ENCODE data around the gene COX7A1.
"Not testable (repeated sequence)": the region's sequence is repeated elsewhere in the genome, so short reads cannot be mapped to it uniquely, and the experiment has no call there.

The COX7A1 gene

DNA sequence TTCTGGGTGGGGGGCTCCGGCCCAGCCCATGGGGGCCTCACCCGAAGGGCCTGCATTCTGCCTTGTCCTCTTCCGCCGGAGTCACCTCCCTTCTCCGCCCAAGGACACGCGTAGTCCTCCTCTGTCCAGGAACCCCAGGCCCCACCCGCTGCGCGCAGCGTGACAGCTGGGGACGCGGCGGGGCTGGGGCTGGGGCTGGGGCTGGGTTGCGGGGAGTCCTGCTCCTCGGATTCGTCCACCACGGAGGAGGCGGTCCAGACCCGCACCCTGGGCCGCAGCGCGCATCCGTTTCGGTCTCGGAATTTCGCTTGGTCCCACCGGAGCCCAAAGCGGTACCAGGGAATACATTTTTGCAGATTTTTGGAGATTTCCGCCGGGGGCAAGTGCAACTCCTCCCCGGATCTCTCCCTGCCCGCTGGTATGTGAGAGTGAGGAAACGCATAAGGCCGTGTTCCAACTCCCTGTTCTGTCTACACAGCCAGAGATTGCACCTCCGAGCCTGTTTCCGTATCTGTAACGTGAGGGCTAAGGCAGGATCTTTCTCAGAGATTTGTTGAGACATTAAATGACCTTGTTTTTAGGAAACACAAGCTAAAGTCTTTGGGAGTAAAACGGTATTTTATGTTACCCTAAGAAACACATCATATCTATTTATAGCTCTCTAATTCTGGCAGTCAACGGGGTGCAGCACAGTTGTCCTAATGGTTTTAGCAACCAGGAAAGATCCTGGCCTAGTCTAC, at the start of gene COX7A1:
Gene COX7A1 (minus strand): TSS at position 96 of the 740 bp plus-strand sequence. CDS start 40 bp downstream, at position 56.
- no peak for DNase-seq (ENCODE audit: low read depth in 2 of 2)

DNA sequence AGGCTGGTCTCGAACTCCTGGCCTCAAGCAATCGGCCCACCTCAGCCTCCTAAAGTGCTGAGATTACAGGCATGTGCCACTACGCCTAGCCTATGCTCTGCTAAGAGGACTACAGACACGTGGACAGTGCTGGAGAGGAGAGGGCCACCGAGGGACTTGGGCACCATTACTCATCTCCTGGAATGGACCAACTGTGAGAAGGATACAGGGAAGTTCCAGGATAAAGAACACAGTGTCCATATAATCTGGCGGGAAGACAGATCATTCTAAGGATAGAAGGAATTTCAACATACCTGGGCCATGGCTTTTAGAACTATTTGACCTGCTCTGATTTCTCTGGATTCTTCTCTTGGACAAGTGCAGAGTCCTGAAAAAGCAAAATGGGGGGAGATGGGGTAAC, 49.4 kb upstream of the COX7A1 start:
- no peak for DNase-seq (ENCODE audit: low read depth in 2 of 2)

DNA sequence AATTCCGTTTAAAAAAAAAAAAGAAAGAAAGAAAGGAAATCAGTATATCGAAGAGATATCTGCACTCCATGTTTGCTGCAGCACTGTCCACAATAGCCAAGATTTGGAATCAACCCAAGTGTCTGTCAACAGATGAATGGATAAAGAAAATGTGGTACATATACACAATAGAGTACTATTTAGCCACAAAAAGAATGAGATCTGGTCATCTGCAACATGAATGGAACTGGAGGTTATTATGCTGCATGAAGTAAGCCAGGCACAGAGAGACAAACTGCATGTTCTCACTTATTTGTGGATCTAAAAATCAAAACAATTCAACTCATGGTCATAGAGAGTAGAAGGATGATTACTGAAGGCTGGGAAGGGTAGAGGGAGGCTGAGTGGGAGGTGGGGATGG, 45.9 kb upstream of the COX7A1 start:
- no peak for DNase-seq (ENCODE audit: low read depth in 2 of 2)

DNA sequence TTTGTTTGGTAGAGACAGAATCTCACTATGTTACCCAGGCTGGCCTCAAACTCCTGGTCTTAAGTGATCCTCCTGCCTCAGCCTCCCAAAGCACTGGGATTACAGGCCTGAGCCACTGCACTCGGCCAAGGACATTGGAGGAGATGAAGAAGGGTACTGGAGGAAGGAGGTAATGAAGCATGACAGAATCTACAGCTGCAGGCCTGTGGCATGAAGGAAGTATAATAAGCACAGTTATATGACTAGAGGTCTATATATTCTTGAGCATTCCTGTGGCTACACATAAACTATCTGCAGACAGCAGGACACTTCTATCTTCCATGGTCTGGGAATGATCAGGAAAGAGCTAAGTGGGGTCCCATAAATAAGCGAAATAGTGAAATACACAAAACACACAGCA, 44.0 kb upstream of the COX7A1 start:
- DNase-seq (ENCODE audit: low read depth in 2 of 2) = no peak

DNA sequence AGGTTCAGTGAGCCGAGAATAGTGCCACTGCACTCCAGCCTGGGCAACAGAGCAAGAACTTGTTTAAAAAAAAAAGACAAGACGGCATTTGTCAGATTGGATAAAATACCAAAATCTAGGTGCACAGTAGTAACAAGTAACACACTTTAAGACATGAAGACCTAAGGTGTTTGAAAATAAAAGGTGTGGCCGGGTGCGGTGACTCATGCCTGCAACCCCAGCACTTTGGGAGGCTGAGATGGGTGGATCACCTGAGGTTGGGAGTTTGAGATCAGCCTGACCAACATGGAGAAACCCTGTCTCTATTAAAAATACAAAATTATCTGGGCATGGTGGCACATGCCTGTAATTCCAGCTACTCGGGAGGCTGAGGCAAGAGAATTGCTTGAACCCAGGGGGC, 34.5 kb upstream of the COX7A1 start:
- DNase-seq (ENCODE audit: low read depth in 2 of 2) = not testable (repeated sequence)

DNA sequence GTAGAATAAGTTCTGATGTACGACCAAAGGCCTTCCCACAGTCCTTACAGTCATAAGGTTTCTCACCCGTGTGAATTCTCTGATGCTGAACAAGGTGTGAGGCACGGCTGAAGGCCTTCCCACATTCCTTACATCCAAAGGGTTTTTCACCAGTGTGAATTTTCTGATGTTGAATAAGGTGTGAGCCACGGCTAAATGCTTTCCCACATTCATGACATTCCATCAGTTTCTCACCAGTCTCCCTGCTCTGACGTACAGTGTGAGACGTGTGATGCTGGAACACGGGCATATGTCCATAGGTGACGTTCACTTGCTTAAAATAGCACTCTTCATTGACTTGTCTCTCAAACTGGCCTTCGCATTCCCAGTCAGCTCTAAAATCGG, 31.0 kb upstream of the COX7A1 start:
- DNase-seq (ENCODE audit: low read depth in 2 of 2) = no peak

DNA sequence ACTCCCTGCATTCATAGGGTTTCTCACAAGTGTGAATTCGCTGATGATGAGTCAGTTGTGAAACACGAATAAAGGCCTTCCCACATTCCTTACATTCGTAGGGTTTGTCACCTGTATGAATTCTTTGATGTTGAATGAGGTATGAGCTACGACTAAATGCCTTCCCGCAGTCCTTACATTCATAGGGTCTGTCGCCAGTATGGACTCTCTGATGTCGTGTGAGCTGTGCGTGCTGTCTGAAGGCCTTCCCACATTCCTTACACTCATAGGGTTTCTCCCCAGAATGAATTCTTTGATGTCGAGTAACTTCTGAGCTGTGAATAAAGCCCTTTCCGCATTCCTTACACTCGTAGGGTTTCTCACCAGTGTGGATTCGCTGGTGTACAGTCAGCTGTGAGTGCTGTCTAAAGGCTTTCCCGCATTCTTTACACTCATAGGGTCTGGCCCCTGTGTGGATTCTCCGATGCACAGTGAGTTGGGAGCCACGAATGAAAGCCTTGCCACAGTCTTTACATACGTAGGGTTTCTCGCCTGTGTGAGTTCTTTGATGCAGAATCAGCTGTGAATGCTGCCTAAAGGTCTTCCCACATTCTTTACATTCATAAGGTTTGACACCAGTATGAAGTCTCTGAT, 30.5 kb upstream of the COX7A1 start:
- DNase-seq (ENCODE audit: low read depth in 2 of 2) = no peak

DNA sequence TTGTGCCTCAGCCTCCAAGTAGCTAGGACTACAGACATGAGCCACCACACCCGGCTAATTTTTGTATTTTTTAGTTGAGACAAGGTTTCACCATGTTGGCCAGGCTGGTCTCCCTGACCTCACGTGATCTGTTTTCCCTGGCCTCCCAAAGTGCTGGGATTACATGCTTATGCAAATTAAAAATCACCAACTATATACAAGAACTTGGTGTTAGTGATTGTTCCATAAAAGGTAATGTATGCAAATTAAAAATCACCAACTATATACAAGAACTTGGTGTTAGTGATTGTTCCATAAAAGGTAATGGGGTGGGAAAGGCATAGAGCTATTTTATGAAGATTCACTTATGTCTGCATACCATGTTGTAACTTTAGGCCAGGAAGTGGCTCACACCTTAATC, 26.8 kb upstream of the COX7A1 start:
- not testable (repeated sequence) for DNase-seq (ENCODE audit: low read depth in 2 of 2)

DNA sequence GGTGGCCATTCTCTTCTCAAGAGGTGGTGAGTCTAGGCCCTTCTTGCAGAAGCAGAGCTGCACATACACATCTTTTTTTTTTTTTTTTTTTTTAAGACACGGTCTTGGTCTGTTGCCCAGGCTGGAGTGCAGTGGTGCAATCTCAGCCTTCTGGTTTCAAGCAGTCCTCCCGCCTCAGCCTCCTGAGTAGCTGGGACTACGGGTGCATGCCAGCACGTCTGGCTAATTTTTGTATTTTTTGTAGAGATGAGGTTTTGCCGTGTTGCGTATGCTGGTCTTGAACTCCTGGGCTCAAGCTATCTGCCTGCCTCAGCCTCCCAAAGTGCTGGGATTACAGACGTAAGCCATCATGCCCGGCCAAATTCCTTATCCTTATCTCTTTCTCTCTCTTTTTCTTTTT, 21.6 kb upstream of the COX7A1 start:
- DNase-seq (ENCODE audit: low read depth in 2 of 2) = not testable (repeated sequence)

DNA sequence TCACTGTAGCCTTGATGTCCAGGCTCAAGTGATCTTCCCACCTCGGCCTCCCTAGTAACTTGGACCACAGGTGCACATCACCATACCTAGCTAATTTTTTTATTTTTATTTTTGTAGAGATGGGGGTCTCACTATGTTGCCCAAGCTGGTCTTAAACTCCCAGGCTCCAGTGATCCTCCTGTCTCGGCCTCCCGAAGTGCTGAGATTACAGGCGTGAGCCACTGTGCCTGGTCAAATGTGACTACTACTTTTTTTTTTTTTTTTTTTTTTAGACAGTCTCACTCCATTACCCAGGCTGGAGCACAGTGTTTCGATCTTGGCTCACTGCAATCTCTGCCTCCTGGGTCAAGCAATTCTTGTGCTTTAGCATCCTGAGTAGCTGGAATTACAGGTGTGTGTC, 20.6 kb upstream of the COX7A1 start:
- DNase-seq (ENCODE audit: low read depth in 2 of 2) = no peak

DNA sequence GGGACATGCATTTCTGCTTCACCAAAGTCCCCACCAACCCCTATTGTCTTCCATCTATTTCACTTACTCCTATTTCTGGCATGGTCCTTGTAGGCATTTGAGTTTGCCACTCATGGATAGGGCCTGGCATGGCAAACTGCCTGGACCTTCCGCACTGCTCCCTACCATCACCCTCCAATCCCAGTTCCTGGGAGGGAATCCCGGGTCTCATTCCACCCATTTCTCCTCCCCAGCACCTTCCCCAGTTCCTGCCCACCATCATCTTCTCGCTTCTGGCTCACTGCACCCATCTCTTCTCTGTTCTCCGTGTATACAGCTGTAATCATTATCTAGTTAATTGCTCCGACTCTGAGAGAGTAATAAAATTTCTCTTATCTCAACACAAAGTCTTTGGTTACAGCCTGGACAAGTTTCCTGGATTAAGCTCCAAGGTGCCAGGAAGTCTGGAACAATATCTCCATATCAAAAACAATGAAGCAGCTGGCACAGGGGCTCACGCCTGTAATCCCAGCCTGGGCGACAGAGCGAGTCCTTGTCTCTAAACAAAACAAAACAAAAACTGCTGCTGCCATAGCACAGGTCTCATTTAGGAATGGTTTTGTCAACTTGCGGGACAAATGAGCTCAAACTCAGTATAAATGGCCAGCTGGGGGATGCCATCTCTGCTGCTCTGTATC, 17.0 kb upstream of the COX7A1 start:
- DNase-seq (ENCODE audit: low read depth in 2 of 2) = no peak

DNA sequence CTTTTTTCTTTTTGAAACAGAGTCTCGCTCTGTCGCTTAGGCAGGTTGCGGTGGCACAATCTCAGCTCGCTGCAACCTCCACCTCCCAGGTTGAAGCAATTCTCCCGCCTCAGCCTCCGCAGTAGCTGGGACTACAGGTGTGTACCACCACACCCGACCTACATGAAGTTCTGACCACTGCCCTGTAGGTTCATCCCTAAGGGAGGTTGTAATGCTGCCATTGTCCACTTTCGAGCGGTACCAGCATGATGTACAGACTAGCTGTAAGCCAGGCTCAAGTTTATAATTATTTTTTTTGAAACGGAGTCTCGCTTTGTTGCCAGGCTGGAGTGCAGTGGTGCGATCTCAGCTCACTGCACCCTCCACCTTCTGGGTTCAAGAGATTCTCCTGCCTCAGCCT, 11.6 kb upstream of the COX7A1 start:
- DNase-seq (ENCODE audit: low read depth in 2 of 2) = no peak

DNA sequence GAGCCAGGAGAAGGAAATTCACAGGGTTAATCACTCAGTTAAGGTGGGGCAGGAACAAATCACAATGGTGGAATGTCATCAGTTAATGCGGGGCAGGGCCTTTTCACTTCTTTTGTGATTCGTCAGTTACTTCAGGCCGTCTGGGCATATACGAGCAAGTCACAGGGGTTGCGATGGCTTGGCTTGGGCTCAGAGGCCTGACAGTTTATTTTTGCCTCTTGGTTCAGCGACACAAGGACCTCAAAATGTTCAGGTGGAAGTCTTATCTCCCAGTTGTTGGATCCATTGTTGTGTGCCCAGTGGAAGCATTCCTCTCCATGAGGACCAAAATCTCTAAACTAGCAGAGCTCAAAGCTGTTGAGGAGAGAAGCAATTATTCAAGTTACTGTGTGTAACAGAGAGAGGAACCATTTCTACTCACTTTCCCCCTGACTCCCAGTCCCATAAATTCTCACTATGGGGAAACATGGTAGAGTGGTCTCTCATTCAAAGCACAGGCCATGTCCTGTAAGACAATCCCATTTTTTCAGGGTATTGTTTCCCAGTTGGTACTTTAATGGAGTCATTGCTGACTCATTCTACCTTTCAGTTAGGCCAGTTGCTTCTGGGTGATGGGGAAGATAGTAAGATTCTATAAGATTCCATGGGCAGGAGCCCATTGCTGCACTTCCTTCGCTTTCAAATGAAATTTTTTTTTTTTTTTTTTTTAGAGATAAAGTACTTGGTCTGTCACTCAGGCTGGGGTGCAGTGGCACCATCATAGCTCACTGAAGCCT, 8.8 kb upstream of the COX7A1 start:
- DNase-seq (ENCODE audit: low read depth in 2 of 2) = no peak

DNA sequence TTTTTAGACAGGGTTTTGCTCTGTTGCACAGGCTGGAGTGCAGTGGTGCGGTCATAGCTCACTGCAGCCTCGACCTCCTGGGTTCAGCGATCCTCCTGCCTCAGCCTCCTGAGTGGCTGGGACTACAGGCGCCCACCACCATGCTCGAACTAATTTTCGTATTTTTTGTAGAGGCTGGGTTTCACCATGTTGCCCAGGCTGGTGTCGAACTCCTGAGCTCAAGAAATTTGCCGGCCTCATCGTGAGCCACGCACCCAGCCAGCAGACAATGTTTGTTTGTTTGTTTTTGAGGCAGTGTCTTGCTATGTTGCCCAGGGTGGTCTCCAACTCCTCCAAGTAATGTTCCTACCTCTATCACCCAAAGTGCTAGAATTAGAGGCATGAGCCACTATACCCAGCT, 879 bp upstream of the COX7A1 start:
- DNase-seq (ENCODE audit: low read depth in 2 of 2) = no peak

DNA sequence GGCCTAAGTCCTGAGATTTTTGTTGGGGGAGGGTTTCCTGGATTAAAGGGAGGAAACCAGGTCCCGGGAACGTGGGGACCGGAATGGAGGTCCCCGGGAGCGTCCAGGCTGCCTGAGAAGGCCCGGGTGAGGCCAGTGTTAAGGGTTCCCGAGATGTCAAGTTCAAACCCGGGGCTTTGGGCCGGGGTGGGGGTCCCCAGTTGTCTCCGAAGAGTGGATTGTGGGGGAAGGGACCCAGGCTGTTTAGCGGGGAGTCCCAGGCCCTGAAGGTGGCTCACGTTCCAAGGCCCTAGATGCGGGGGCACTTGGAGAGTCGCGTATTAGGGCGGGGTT, 262 bp downstream of the COX7A1 start:
- no peak for DNase-seq (ENCODE audit: low read depth in 2 of 2)

DNA sequence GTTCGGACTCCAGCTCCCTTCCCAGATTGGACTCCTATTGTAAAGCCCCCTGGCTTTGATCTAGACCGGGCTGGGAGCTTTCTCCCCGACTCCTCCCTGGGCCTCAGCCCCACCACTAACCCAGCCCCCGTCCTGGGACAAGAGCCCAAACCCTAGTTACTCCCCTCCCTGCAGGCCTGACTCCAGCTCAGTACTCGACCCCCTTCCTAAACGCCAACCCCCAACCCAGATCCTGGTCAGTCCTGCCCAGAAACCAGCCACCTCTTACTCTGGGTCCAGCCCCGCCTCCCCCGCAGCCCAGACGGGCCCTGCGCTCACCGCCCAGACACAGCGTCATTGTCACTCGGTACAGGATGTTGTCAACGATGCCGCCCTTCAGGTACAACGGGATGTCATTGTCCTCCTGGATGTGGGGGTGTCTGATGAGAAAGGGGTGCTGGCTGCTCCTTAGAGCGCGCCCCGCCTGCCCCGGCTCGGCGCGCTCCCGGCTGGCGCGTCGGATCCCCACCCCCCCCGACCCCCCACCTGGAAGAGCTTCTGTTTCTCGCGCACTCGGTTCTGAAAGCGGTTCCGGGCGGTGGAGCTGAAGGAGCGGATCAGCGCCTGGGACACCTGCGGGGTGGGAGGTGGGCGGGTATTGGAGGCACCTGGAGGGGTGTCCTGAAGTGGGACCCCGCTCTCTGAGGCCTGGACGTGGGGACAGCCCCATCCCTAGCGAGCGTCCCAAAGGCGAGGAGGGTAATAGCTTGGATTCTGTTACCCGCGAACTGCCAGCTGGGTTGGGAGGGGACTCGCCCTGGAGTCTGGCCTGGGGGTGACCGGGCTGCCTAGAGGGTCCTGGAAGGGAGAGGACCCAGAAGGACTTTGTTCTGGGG, 866 bp downstream of the COX7A1 start:
- DNase-seq (ENCODE audit: low read depth in 2 of 2) = no peak

DNA sequence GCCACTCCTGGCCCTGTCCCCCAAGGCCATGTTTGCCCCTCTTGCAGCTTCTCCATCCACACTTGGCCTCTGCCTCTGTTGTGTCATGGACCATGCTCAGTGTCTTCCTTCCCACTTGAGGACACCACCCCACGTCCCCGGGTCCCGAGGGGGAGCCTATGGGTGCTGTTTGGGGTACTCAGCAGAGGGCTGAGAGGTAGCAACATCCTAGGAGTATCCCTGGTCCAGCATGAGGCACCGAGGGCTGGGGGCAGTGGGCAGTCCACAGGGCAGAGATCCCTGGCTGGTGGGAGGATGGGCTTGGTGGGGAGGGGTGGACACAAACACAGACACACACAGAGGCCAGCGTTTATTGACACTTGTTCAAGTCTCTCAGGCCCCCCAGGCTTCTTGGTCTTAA, 1.7 kb downstream of the COX7A1 start:
- DNase-seq (ENCODE audit: low read depth in 2 of 2) = no peak

DNA sequence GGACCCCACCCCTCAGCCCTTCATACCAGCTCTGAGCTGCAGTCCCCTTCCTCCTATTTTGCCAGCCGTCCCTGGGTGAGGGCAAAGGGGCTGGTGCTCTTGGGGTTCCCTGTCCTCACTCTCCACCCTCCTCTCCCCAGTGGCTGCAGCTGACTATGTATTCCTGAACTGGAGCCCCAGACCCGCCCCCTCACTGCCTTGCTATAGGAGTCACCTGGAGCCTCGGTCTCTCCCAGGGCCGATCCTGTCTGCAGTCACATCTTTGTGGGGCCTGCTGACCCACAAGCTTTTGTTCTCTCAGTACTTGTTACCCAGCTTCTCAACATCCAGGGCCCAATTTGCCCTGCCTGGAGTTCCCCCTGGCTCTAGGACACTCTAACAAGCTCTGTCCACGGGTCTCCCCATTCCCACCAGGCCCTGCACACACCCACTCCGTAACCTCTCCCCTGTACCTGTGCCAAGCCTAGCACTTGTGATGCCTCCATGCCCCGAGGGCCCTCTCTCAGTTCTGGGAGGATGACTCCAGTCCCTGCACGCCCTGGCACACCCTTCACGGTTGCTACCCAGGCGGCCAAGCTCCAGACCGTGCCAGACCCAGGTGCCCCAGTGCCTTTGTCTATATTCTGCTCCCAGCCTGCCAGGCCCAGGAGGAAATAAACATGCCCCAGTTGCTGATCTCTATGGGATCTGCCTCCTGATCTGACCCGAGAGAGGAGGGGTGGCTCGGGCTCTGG, 2.4 kb downstream of the COX7A1 start:
- DNase-seq (ENCODE audit: low read depth in 2 of 2) = no peak

DNA sequence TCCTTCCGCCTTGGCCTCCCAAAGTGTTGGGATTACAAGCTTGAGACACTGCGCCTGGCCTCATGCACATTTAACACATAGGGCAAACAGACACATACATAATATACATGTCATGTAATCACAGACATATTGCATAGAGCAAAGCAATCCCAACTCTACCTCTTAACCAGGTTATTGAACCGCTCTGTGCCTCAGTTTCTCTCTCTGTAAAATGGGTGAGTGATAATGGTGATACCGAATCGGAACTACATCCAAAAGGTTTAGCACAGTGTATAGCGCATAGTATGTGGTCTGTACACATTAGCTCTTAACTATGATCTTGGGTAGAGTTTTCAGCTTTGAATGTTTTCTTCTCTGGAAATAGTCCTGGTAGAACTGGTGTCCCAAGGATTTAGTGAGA, 7.6 kb downstream of the COX7A1 start:
- no peak for DNase-seq (ENCODE audit: low read depth in 2 of 2)

DNA sequence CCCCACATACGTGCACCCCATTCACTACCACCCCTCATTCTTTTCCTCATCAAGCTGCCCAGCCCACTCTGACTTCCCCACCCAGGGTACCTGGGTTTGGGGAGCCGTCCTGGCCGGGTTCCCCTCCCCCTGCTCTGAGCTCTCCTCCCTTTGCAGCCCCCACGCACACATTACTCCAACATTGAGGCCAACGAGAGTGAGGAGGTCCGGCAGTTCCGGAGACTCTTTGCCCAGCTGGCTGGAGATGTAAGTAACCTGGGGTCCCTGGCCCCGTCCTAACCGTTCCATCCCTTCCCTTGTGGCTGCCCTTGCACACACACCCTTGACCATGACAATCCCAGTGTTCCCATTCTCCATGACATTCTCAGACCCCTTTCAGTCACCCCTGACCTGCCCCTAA, 9.8 kb downstream of the COX7A1 start:
- DNase-seq (ENCODE audit: low read depth in 2 of 2) = no peak

DNA sequence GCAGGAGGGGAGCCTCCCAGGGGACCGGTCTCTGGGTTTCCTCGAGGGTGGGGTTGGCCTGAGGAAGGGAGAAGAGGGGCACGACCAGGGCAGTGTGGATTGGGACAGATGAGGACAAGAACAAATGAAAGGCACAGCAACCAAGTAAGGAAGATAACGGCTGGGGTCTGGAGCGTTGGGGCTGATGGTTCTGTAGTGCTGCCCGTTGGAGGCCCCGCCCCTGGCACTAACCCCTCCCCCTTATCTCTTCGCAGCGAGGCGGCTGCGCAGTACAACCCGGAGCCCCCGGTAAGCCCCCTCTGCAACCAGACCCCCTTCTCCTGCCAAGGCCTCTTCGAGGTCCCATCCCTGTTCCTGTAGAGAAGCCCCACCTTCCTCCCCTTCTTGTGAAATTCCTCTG, 10.2 kb downstream of the COX7A1 start:
- no peak for DNase-seq (ENCODE audit: low read depth in 2 of 2)
